ENCODE measurements around the gene RAD51AP1. TPM values are rescaled to one million over a fixed set of nuclear protein-coding genes. Genes with fewer than 3 reads are reported as not detected.
A peak's percentile ranks its signal among the peaks of the same experiment; 100 is the strongest.

RAD51AP1 gene
- total RNA-seq, 1 experiment from 2014 or later, result 10.8 TPM

GRCh38 chr12:4535871-4536270 is 2.8 kb upstream of the RAD51AP1 start:
- Mint-ChIP-seq H3K36me3 (ENCODE audit: insufficient read depth, unreplicated experiment) (no peaks in the 10 kb centered on the region), H3K9me3 (ENCODE audit: unreplicated experiment) (no peaks in the 10 kb centered on the region), H3K27ac (ENCODE audit: low read depth, unreplicated experiment) (no peak overlapping the region), H3K27me3 (ENCODE audit: insufficient read depth, unreplicated experiment) (no peaks in the 10 kb centered on the region), H3K4me3 (ENCODE audit: unreplicated experiment) (no peak overlapping the region), H3K4me1 (ENCODE audit: insufficient read depth, unreplicated experiment) (peaks cover 18% of the 10 kb centered on the region)
- ChIA-PET CTCF (interaction anchor here (0.5 to 0.8 kb wide), 4 partner anchors 69 to 223 kb away, joined by 3 to 4 read pairs (median 4); partner anchors contain the start of gene FGF6), POLR2A (no interaction called here)
- DNase-seq (ENCODE audit: unreplicated experiment), result no peak
- TF ChIP-seq CTCF (IDR thresholded peaks at IDR 0.05; ENCODE audit: unreplicated experiment), result no peak
- intact Hi-C loops (cut with micrococcal nuclease), result no loop called here
- no TSS peak for BruUV-seq (replicated peaks)

- H3K9me3 Mint-ChIP-seq (ENCODE audit: unreplicated experiment), result no peaks in the 10 kb centered on the region
- DNase-seq (ENCODE audit: unreplicated experiment), result peak; percentile 1
- peak overlapping the region; percentile 100 for H3K4me3 Mint-ChIP-seq (ENCODE audit: unreplicated experiment)
- peaks cover 23% of the 10 kb centered on the region for H3K4me1 Mint-ChIP-seq (ENCODE audit: insufficient read depth, unreplicated experiment)
- ChIA-PET POLR2A (interaction anchor here (0.6 to 2.0 kb wide), 3 partner anchors 54 to 1319 kb away, joined by 3 to 11 read pairs (median 3); partner anchors contain the start of genes AKAP3 and NDUFA9), CTCF (interaction anchor here (0.7 kb wide), 1 partner anchor 149 kb away, joined by 4 read pairs; no protein-coding TSS in a partner anchor)
- TF ChIP-seq CTCF (IDR thresholded peaks at IDR 0.05; ENCODE audit: unreplicated experiment), result no peak
- TSS peak; percentile 76 for BruUV-seq (replicated peaks)
- peak overlapping the region; percentile 99 for H3K27ac Mint-ChIP-seq (ENCODE audit: low read depth, unreplicated experiment)
- no peaks in the 10 kb centered on the region for H3K27me3 Mint-ChIP-seq (ENCODE audit: insufficient read depth, unreplicated experiment)
- H3K36me3 Mint-ChIP-seq (ENCODE audit: insufficient read depth, unreplicated experiment), result no peaks in the 10 kb centered on the region
- intact Hi-C loops (cut with micrococcal nuclease), result no loop called here
Observed at GRCh38 chr12:4539167-4539870, 629 bp downstream of the RAD51AP1 start.

- no peaks in the 10 kb centered on the region for H3K9me3 Mint-ChIP-seq (ENCODE audit: unreplicated experiment)
- H3K4me3 Mint-ChIP-seq (ENCODE audit: unreplicated experiment), result peak overlapping the region; percentile 100
- DNase-seq (ENCODE audit: unreplicated experiment), result no peak
- CTCF ChIA-PET, result interaction anchor here (0.6 to 1.9 kb wide), 3 partner anchors 114 to 219 kb away, joined by 3 to 9 read pairs (median 4); no protein-coding TSS in a partner anchor
- H3K4me1 Mint-ChIP-seq (ENCODE audit: insufficient read depth, unreplicated experiment), result peaks cover 23% of the 10 kb centered on the region
- intact Hi-C loops (cut with micrococcal nuclease), result no loop called here
- no peaks in the 10 kb centered on the region for H3K36me3 Mint-ChIP-seq (ENCODE audit: insufficient read depth, unreplicated experiment)
- POLR2A ChIA-PET, result interaction anchor here (0.7 kb wide), 1 partner anchor 115 kb away, joined by 3 read pairs; no protein-coding TSS in a partner anchor
- BruUV-seq (replicated peaks), result no TSS peak
- H3K27me3 Mint-ChIP-seq (ENCODE audit: insufficient read depth, unreplicated experiment), result no peaks in the 10 kb centered on the region
- no peak for TF ChIP-seq CTCF (IDR thresholded peaks at IDR 0.05; ENCODE audit: unreplicated experiment)
- H3K27ac Mint-ChIP-seq (ENCODE audit: low read depth, unreplicated experiment), result peak overlapping the region; percentile 12
Observed at GRCh38 chr12:4540170-4540569, 1.5 kb downstream of the RAD51AP1 start.

GRCh38 chr12:4540638-4541037 is 1.9 kb downstream of the RAD51AP1 start:
- Mint-ChIP-seq H3K27me3 (ENCODE audit: insufficient read depth, unreplicated experiment) (no peaks in the 10 kb centered on the region), H3K36me3 (ENCODE audit: insufficient read depth, unreplicated experiment) (no peaks in the 10 kb centered on the region), H3K27ac (ENCODE audit: low read depth, unreplicated experiment) (no peak overlapping the region), H3K4me3 (ENCODE audit: unreplicated experiment) (no peak overlapping the region), H3K4me1 (ENCODE audit: insufficient read depth, unreplicated experiment) (peaks cover 23% of the 10 kb centered on the region), H3K9me3 (ENCODE audit: unreplicated experiment) (no peaks in the 10 kb centered on the region)
- CTCF ChIA-PET, result interaction anchor here (0.6 to 1.9 kb wide), 4 partner anchors 114 to 219 kb away, joined by 3 to 9 read pairs (median 4); no protein-coding TSS in a partner anchor
- no TSS peak for BruUV-seq (replicated peaks)
- no peak for TF ChIP-seq CTCF (IDR thresholded peaks at IDR 0.05; ENCODE audit: unreplicated experiment)
- DNase-seq (ENCODE audit: unreplicated experiment), result no peak
- POLR2A ChIA-PET, result interaction anchor here (0.7 to 1.5 kb wide), 2 partner anchors 12 to 114 kb away, joined by 3 to 6 read pairs; no protein-coding TSS in a partner anchor
- intact Hi-C loops (cut with micrococcal nuclease), result no loop called here
